Transverse colon (tissue), 4 donors: ENCODE measurements around the gene PCED1B. TPM values are rescaled to one million over a fixed set of nuclear protein-coding genes. Genes with fewer than 3 reads are reported as not detected.

Experiments
- DNase-seq: peaks from one replicate; pipeline ENCODE4 v3.0.0-alpha.2; 2019
- H3K27ac ChIP-seq, 4 donors: fragments of 200-600 bp; sonication (generic); 2 replicates each; pipeline ENCODE4 v1.5.1; 2016 to 2018; ENCODE audit warnings: inconsistent platforms in 4 of 4
- H3K27me3 ChIP-seq: fragments of 200-600 bp; sonication (generic); 2 replicates; pipeline ENCODE4 v1.5.1; 2017; ENCODE audit warnings: inconsistent platforms
- H3K36me3 ChIP-seq, 4 donors: fragments of 200-600 bp; sonication (generic); 2 replicates each; pipeline ENCODE4 v1.5.1; 2017 to 2019; ENCODE audit warnings: inconsistent platforms in 4 of 4
- H3K4me1 ChIP-seq, 4 donors: fragments of 200-600 bp; sonication (generic); 2 replicates each; pipeline ENCODE4 v1.5.1; 2017 to 2020; ENCODE audit warnings: inconsistent platforms in 4 of 4
- H3K4me3 ChIP-seq, 4 donors: fragments of 200-600 bp; sonication (generic); 1 replicate in 1 of 4; 2 replicates in 3 of 4; pipeline versions ENCODE4 v1.5.1 to v1.6.1; 2017 to 2019; ENCODE audit warnings: inconsistent platforms in 4 of 4
- H3K9me3 ChIP-seq, 2 donors: fragments of 200-600 bp; sonication (generic); 2 replicates each; pipeline ENCODE4 v1.5.1; 2017 to 2019; ENCODE audit warnings: inconsistent platforms in 2 of 2
- EP300 ChIP-seq: sonication (generic); formaldehyde crosslinking; IDR thresholded peaks from one replicate; pipeline ENCODE4 v1.6.1; 2017; ENCODE audit warnings: antibody characterized with exemption, low read depth
- POLR2A ChIP-seq: fragments of 450-650 bp; IDR thresholded peaks from one replicate; pipeline ENCODE4 v1.6.1; 2016; ENCODE audit warnings: antibody characterized with exemption, mild to moderate bottlenecking, moderate library complexity
- POLR2AphosphoS5 ChIP-seq, 3 donors: sonication (generic); formaldehyde crosslinking; IDR thresholded peaks; one replicate each; pipeline ENCODE4 v1.6.1; 2016; ENCODE audit warnings: antibody characterized with exemption in 3 of 3
- WGBS, 2 donors: methylation state at CpG; one replicate each; pipeline ENCODE4 v1.1.5; 2018; ENCODE audit warnings: low coverage in 1 of 2; 5-methylcytosine and 5-hydroxymethylcytosine counted together
- in situ Hi-C, 4 donors: fragments of 200-750 bp; cut with MboI; loops; one replicate each; pipeline versions ENCODE4 v1.15.0 to v1.15.1; 2017; ENCODE audit warnings: low sequenced_read_pairs in 3 of 4, low pct_ligation_motif_present in 1 of 4, low pct_unique_long_range_greater_than_20kb in 1 of 4
- intact Hi-C: fragments of 100-400 bp; cut with DNase I; formaldehyde crosslinking; loops from one replicate; pipeline ENCODE4 v1.15.1; 2023; ENCODE audit warnings: low total_unique reads
- total RNA-seq, 4 donors: library from RNA; depleted of rRNA; stranded (reverse); fragments of >200 nt; gene quantifications; one replicate each; pipeline ENCODE4 v1.1.0, GENCODE V29; 2016
- TF ChIP-seq, protein P1 (sequence below), 5 experiments: fragments of 200-600 bp in 3 of 5; fragments of 450-650 bp in 2 of 5; sonication (generic) in 3 of 5; IDR thresholded peaks; 1 replicate in 2 of 5; 2 replicates in 3 of 5; pipeline ENCODE4 v1.5.1; 2016 to 2017; ENCODE audit warnings: antibody characterized with exemption in 5 of 5, inconsistent platforms in 3 of 5, mild to moderate bottlenecking in 2 of 5, moderate library complexity in 1 of 5

The PCED1B gene
- total RNA-seq, 4 donors from 2014 or later = 2.7 to 52.0 (median 3.0) TPM; not detected in 1

DNA sequence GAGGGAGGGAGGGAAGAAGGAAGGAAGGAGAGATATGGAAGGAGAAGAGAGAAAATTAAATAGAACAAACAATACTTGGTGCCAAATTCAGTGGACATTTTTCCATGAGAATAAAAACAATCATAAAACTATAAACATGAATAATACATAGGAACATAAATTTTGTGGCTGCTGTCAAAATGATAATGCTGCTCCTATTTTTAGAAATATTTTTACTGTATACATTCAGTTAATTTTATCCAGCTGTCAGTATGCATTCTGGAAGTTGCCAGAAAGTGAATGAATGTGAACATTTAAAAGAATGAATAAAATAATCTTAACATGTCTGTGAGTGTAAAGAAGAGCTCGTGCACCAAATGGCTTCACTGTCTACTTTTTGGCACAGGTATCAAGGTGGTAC lies 13.9 kb upstream of the PCED1B start:
- Histone ChIP-seq H3K4me1 (peaks cover 0 to 20% (median 4%) of the 10 kb centered on the region in 4 donors), H3K27ac (peak overlapping the region in 2 of 4 donors; percentile 38 to 58), H3K36me3 (no peaks in the 10 kb centered on the region), H3K27me3 (no peaks in the 10 kb centered on the region), H3K4me3 (no peak overlapping the region), H3K9me3 (no peaks in the 10 kb centered on the region)
- in situ Hi-C loops = no loop called here
- WGBS, 2 donors = 20 to 73% methylated on average over 1 of the region's 1 CpG
- DNase-seq = no peak
- intact Hi-C loops = no loop called here
- no peak for TF ChIP-seq EP300
- TF ChIP-seq POLR2A = no peak
- no peak for TF ChIP-seq POLR2AphosphoS5 (IDR thresholded peaks at IDR 0.05)
- TF ChIP-seq, protein P1, sequence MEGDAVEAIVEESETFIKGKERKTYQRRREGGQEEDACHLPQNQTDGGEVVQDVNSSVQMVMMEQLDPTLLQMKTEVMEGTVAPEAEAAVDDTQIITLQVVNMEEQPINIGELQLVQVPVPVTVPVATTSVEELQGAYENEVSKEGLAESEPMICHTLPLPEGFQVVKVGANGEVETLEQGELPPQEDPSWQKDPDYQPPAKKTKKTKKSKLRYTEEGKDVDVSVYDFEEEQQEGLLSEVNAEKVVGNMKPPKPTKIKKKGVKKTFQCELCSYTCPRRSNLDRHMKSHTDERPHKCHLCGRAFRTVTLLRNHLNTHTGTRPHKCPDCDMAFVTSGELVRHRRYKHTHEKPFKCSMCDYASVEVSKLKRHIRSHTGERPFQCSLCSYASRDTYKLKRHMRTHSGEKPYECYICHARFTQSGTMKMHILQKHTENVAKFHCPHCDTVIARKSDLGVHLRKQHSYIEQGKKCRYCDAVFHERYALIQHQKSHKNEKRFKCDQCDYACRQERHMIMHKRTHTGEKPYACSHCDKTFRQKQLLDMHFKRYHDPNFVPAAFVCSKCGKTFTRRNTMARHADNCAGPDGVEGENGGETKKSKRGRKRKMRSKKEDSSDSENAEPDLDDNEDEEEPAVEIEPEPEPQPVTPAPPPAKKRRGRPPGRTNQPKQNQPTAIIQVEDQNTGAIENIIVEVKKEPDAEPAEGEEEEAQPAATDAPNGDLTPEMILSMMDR (IDR thresholded peaks at IDR 0.05) = no peak

DNA sequence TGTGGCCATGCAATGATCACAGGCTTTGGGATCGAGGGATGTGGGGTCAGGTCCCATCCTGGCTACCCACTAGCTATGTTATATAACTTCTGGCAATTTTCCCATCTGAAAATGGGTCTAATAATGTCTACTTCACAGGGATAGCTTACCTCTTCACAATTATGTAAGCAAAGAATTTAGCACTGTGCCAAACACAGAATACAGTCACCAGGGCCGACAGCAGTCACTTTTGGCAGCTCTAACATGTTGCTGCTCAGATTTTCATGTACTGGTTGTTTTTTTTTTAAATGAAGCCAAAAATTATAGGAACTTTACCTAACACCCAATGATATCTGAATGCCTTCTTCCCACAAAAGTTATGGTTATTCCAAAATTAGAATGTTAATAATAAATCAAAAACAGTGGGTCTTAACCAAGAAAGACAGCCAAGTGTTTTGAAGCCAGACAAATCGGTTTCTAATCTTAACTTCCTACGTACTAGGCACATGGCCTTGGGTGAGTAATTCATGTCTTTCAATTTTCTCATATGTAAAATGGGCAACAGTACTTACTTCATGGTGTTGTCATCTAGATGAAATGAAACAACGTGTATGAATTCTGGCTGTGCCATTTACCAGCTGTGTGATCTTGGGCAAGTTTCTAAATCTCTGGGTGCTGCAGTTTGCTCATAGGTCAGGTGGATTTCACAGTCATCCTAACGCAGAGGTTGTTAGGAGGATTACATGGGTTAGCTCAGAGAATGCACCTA lies 13.0 kb upstream of the PCED1B start:
- Histone ChIP-seq H3K27ac (peak overlapping the region in 3 of 4 donors; percentile 17 to 58 (median 38)), H3K27me3 (no peaks in the 10 kb centered on the region), H3K4me3 (no peak overlapping the region), H3K4me1 (peaks cover 0 to 20% (median 4%) of the 10 kb centered on the region in 4 donors), H3K36me3 (no peaks in the 10 kb centered on the region), H3K9me3 (no peaks in the 10 kb centered on the region)
- TF ChIP-seq EP300 (no peak), POLR2AphosphoS5 (IDR thresholded peaks at IDR 0.05) (no peak), POLR2A (no peak)
- TF ChIP-seq, protein P1 (IDR thresholded peaks at IDR 0.05) = no peak
- 68% methylated on average over 6 of the region's 6 CpGs for WGBS, 2 donors
- in situ Hi-C loops = no loop called here
- intact Hi-C loops = no loop called here
- no peak for DNase-seq

DNA sequence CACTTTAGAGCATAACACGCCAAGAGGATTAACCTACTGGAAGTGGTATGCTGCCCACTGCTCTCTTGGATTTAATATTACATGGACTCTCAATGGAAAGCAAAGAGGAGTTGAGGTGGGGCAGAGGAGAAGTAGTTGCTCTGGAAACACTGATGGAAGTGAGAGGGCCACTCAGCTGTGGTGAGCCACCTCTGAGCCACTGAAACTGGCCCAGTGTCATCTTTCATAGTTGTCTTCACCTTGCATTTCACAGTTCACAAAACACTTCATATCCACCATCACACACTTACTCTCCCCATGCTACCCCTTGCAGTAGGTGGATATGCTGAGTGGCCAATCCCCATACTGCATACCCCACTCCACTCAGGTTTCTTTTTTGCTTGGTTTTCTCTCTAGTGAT lies 12.2 kb upstream of the PCED1B start:
- Histone ChIP-seq H3K36me3 (no peaks in the 10 kb centered on the region), H3K9me3 (no peaks in the 10 kb centered on the region), H3K27ac (peak overlapping the region in 3 of 4 donors; percentile 17 to 38 (median 21)), H3K4me1 (peaks cover 0 to 20% (median 4%) of the 10 kb centered on the region in 4 donors), H3K27me3 (no peaks in the 10 kb centered on the region), H3K4me3 (no peak overlapping the region)
- WGBS, 2 donors = 90 to 100% methylated on average over 1 of the region's 1 CpG
- no peak for DNase-seq
- TF ChIP-seq POLR2AphosphoS5 (IDR thresholded peaks at IDR 0.05) (no peak), EP300 (no peak), POLR2A (no peak)
- TF ChIP-seq, protein P1 (IDR thresholded peaks at IDR 0.05) = no peak
- intact Hi-C loops = no loop called here
- in situ Hi-C loops = no loop called here

DNA sequence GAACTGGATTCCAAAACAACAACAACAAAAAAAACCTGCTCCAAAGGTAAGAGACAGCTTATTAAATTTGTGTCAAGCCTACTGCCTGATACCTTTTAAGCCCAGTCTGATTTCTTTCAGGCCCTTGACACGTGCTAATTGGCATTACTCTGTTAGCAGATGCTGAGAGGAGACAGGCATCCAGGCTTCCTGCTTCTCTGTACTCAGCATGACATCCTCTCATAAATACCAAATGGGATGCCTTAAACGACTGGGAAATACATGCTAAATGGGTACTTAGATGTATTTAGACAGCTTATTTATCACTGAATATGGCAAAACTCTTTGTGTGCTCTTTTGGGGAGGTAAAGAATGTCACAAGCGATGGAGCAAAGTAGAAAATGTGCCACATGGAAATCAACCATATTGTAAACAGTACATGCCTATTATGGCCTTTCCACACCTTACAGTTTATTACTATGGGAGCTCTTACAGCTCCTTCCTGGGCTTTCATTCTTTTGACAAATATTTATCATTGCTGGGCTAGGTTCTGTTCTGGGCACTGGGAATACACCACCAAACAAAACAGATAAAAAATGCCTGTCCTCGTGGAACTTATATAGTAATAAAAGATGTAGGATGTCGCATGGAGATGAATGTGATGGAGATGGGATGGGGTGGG lies 11.5 kb upstream of the PCED1B start:
- in situ Hi-C loops = no loop called here
- no peaks in the 10 kb centered on the region for H3K27me3 ChIP-seq
- H3K36me3 ChIP-seq = no peaks in the 10 kb centered on the region
- peak overlapping the region in 3 of 4 donors; percentile 17 to 38 (median 21) for H3K27ac ChIP-seq
- no peak for TF ChIP-seq EP300
- H3K4me3 ChIP-seq = no peak overlapping the region
- peaks cover 0 to 20% (median 4%) of the 10 kb centered on the region in 4 donors for H3K4me1 ChIP-seq
- whole genome bisulfite sequencing, 2 donors = 40 to 44% methylated on average over 4 to 5 of the region's 5 CpGs
- DNase-seq = no peak
- intact Hi-C loops = no loop called here
- no peaks in the 10 kb centered on the region for H3K9me3 ChIP-seq
